ENCODE data around the gene ADAMTS12.

ADAMTS12 gene

GRCh38 chr5:33850100-33850594 lies 41.6 kb downstream of the ADAMTS12 start:
- no peak overlapping the region for H3K27ac Mint-ChIP-seq
- H3K4me1 Mint-ChIP-seq (ENCODE audit: low read depth): no peaks in the 10 kb centered on the region
- H3K36me3 Mint-ChIP-seq (ENCODE audit: low read depth): no peaks in the 10 kb centered on the region
- intact Hi-C loops (cut with micrococcal nuclease): no loop called here
- no peaks in the 10 kb centered on the region for H3K27me3 Mint-ChIP-seq
- no peaks in the 10 kb centered on the region for H3K9me3 Mint-ChIP-seq
- no peak overlapping the region for H3K4me3 Mint-ChIP-seq

- Mint-ChIP-seq H3K27me3 (no peaks in the 10 kb centered on the region), H3K4me3 (no peak overlapping the region), H3K9me3 (peaks cover 9% of the 10 kb centered on the region), H3K36me3 (ENCODE audit: low read depth) (no peaks in the 10 kb centered on the region), H3K4me1 (ENCODE audit: low read depth) (no peaks in the 10 kb centered on the region), H3K27ac (no peak overlapping the region)
- intact Hi-C loops (cut with micrococcal nuclease): no loop called here
These were observed 43.2 kb downstream of the ADAMTS12 start for GRCh38 chr5:33848554-33848953.

DNA sequence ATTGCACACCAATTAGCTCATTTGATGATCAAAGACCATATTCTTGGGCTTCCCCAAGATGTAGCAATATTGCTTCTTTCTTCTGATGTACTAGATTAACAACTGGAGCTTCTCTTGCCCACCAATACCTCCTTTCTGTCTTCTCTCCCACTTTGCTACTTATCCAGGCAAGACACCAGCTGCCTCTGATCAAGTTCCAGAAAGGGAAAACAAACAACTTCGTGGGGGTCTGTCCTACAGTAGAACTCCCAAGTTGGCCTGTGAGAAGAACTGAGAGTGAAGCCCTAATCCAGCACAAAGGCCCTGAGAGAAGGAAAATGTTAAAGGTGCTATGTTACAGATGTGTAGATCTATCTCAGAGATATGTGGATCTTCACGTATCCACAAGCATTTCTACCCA lies 44.9 kb downstream of the ADAMTS12 start:
- H3K36me3 Mint-ChIP-seq (ENCODE audit: low read depth): no peaks in the 10 kb centered on the region
- H3K4me1 Mint-ChIP-seq (ENCODE audit: low read depth): no peaks in the 10 kb centered on the region
- H3K9me3 Mint-ChIP-seq: peaks cover 17% of the 10 kb centered on the region
- H3K4me3 Mint-ChIP-seq: no peak overlapping the region
- no peak overlapping the region for H3K27ac Mint-ChIP-seq
- intact Hi-C loops (cut with micrococcal nuclease): no loop called here
- no peaks in the 10 kb centered on the region for H3K27me3 Mint-ChIP-seq

DNA sequence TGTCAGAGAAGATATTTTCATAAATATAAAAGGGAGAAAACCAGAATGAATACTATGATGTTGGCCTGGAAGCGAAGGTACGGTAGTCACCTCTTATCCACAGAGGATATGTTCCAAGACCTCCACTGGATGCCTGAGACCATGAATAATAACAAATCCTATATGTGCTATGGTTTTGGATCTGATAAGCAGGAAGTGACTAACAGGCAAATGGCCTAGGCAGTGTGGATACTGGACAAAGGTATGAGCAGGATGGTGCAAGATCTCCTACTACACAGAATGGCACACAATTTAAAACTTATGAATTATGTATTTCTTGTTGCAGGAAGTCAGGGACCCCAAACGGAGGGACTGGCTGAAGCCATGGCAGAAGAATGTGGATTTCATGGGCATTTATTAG lies 48.2 kb downstream of the ADAMTS12 start:
- intact Hi-C loops (cut with micrococcal nuclease): no loop called here
- Mint-ChIP-seq H3K27ac (no peak overlapping the region), H3K4me1 (ENCODE audit: low read depth) (no peaks in the 10 kb centered on the region), H3K27me3 (no peaks in the 10 kb centered on the region), H3K36me3 (ENCODE audit: low read depth) (no peaks in the 10 kb centered on the region), H3K9me3 (peaks cover 17% of the 10 kb centered on the region), H3K4me3 (no peak overlapping the region)

DNA sequence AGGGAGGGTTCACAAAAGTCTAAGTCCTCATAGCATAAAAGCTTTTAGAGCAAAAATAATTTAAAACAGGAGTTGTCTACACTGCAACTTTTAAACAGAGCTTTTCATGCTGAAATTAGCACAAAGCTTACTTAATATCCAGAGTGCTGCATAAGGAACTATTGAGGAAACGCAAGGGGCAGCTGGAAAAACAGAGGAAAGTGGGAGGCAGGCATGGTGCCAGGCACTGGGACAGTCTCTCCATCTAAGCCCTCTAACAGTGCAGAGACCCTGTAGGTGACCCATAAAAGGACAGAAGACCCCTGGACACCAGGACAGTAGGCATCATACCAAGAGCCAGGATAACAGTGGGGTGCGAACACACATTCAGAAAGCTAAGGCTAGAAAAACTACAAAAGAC lies 49.3 kb downstream of the ADAMTS12 start:
- intact Hi-C loops (cut with micrococcal nuclease): no loop called here
- Mint-ChIP-seq H3K4me1 (ENCODE audit: low read depth) (no peaks in the 10 kb centered on the region), H3K36me3 (ENCODE audit: low read depth) (no peaks in the 10 kb centered on the region)

DNA sequence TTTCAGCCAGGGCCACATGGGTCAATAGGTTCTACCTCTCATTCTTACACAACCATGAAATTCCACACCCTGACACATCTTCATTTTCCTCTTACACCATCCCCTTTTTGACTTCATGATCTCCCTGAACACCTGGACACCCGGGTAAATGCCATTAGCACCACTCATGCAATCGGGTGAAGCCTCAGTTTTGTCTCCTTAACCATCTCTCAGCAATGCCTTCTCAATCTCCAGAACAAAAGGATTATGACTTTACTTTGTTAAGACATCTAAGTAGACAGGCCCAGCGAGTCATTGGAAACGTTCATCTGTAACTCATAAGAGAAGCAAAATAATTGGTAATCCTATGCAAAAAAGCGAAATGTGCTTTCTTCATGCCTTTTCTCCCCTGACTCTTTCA lies 49.9 kb downstream of the ADAMTS12 start:
- no peak overlapping the region for H3K27ac Mint-ChIP-seq
- H3K4me3 Mint-ChIP-seq: no peak overlapping the region
- H3K9me3 Mint-ChIP-seq: peaks cover 17% of the 10 kb centered on the region
- no peaks in the 10 kb centered on the region for H3K4me1 Mint-ChIP-seq (ENCODE audit: low read depth)
- H3K36me3 Mint-ChIP-seq (ENCODE audit: low read depth): no peaks in the 10 kb centered on the region
- H3K27me3 Mint-ChIP-seq: no peaks in the 10 kb centered on the region
- intact Hi-C loops (cut with micrococcal nuclease): no loop called here

More for the DNA sequence above, 49.3 kb downstream of the ADAMTS12 start:
- Mint-ChIP-seq H3K4me3 (no peak overlapping the region), H3K27me3 (no peaks in the 10 kb centered on the region), H3K27ac (no peak overlapping the region), H3K9me3 (peaks cover 17% of the 10 kb centered on the region)

GRCh38 chr5:33840927-33841547 lies 50.8 kb downstream of the ADAMTS12 start:
- H3K27ac Mint-ChIP-seq: no peak overlapping the region
- no peaks in the 10 kb centered on the region for H3K36me3 Mint-ChIP-seq (ENCODE audit: low read depth)
- no peaks in the 10 kb centered on the region for H3K4me1 Mint-ChIP-seq (ENCODE audit: low read depth)
- H3K27me3 Mint-ChIP-seq: no peaks in the 10 kb centered on the region
- H3K9me3 Mint-ChIP-seq: peaks cover 17% of the 10 kb centered on the region
- no peak overlapping the region for H3K4me3 Mint-ChIP-seq
- intact Hi-C loops (cut with micrococcal nuclease): no loop called here

DNA sequence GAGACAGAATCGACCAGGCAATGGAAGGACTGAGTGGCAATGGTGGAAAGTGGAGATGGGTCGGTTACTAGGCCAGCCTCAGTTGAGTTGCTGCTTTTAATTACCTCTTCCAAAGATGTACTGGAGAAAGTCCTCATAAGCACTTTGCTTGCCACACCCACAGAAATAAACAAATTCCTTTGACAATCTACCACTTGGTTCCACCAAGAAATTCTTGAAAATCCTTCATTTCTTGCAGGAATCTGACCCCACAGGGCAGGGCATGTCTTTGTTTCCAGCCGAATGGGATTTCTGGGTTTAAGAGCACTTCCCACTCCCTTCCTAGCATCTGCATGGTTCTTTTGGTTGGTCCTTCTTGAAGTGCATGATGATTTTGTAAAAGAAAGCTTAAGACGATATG lies 54.5 kb downstream of the ADAMTS12 start:
- intact Hi-C loops (cut with micrococcal nuclease): no loop called here
- H3K4me3 Mint-ChIP-seq: no peak overlapping the region
- no peaks in the 10 kb centered on the region for H3K27me3 Mint-ChIP-seq
- no peaks in the 10 kb centered on the region for H3K9me3 Mint-ChIP-seq
- no peaks in the 10 kb centered on the region for H3K36me3 Mint-ChIP-seq (ENCODE audit: low read depth)
- H3K4me1 Mint-ChIP-seq (ENCODE audit: low read depth): no peaks in the 10 kb centered on the region
- H3K27ac Mint-ChIP-seq: no peak overlapping the region

- Mint-ChIP-seq H3K27ac (no peak overlapping the region), H3K9me3 (no peaks in the 10 kb centered on the region), H3K27me3 (no peaks in the 10 kb centered on the region), H3K4me3 (no peak overlapping the region), H3K4me1 (ENCODE audit: low read depth) (no peaks in the 10 kb centered on the region), H3K36me3 (ENCODE audit: low read depth) (no peaks in the 10 kb centered on the region)
- intact Hi-C loops (cut with micrococcal nuclease): no loop called here
These were observed 57.5 kb downstream of the ADAMTS12 start for GRCh38 chr5:33834334-33834733.

- H3K9me3 Mint-ChIP-seq: no peaks in the 10 kb centered on the region
- H3K4me1 Mint-ChIP-seq (ENCODE audit: low read depth): no peaks in the 10 kb centered on the region
- intact Hi-C loops (cut with micrococcal nuclease): no loop called here
- H3K27ac Mint-ChIP-seq: no peak overlapping the region
- no peaks in the 10 kb centered on the region for H3K36me3 Mint-ChIP-seq (ENCODE audit: low read depth)
- no peak overlapping the region for H3K4me3 Mint-ChIP-seq
- H3K27me3 Mint-ChIP-seq: no peaks in the 10 kb centered on the region
These were observed 58.6 kb downstream of the ADAMTS12 start for GRCh38 chr5:33833237-33833575.

DNA sequence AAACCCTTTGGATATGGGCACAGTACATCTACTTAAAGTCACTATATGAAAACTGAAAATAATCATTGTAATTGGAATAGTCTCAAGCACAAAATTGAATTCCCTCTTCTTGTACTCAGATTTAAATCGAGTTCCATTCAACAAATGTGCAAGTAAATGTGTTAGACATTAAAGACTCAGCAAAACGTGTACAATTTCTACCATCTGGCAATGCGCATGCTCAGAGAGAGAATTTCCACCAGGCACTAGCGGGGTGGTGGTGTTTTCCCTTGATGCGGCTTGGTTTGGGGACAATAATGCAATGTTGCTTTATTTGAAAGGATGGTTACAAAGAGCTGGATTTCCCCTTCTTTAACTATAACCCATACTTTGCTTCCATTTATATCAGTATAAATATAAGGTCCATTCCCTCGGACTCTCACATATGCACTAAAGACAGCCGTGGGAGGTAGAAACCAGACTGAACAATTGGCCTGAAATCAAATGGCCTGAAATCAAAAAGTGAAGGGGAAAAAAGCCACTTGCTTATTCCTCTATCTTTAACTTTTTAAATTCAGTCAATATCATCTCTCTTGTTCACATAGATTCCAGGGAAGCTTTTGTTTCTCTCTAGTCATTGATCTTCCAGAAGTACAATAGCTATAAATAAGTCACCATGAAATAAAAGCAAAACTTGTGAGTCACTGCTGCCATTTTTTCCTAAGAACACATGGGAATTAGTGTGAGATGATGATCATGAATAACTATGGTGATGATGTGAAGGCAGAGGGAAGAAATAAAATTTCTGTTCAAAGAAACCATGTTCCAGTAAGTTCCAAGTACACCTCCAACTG lies 59.2 kb downstream of the ADAMTS12 start:
- Mint-ChIP-seq H3K9me3 (no peaks in the 10 kb centered on the region), H3K27me3 (no peaks in the 10 kb centered on the region), H3K36me3 (ENCODE audit: low read depth) (no peaks in the 10 kb centered on the region), H3K4me3 (no peak overlapping the region), H3K27ac (no peak overlapping the region), H3K4me1 (ENCODE audit: low read depth) (no peaks in the 10 kb centered on the region)
- intact Hi-C loops (cut with micrococcal nuclease): no loop called here

DNA sequence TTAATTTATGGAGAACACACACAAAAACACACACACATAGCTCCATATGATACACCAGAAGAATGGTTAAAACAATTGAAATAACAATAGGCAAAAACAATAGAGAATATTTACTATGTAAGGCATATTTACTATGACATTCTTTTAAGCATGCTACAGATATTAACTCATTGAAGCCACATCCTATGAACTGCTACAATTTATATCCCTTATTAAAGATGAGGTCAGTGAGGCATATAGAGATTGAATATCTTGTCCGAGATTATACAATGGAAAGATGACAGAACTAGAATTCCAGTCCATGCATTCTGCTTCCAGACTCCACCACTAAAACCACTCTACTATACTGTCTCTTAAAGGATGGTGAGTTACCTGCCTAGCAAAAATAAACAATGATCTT lies 60.7 kb downstream of the ADAMTS12 start:
- intact Hi-C loops (cut with micrococcal nuclease): no loop called here
- H3K27ac Mint-ChIP-seq: no peak overlapping the region
- H3K27me3 Mint-ChIP-seq: no peaks in the 10 kb centered on the region
- H3K36me3 Mint-ChIP-seq (ENCODE audit: low read depth): no peaks in the 10 kb centered on the region
- no peak overlapping the region for H3K4me3 Mint-ChIP-seq
- H3K4me1 Mint-ChIP-seq (ENCODE audit: low read depth): no peaks in the 10 kb centered on the region
- H3K9me3 Mint-ChIP-seq: no peaks in the 10 kb centered on the region

DNA sequence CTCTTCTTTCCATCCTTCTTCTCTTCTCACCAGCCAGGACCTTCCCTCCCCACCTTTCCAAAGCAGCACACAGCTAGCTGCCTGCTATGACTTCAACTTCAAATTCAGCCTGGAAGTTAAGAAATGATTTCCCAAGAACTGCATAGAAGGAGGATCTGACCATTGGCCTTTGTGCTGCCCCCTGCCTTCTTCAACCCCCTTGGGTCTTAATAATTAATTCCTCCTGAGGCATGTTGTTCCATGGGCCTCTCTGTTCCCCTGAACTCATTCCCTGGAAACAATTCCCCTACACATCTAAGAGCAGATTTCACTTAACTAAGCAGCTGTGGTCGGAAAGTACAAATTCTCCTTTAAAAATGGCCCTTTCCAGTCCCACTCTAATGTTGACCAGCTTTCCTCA lies 62.4 kb downstream of the ADAMTS12 start:
- Mint-ChIP-seq H3K36me3 (ENCODE audit: low read depth) (no peaks in the 10 kb centered on the region), H3K4me1 (ENCODE audit: low read depth) (no peaks in the 10 kb centered on the region), H3K4me3 (no peak overlapping the region), H3K9me3 (no peaks in the 10 kb centered on the region), H3K27ac (no peak overlapping the region), H3K27me3 (no peaks in the 10 kb centered on the region)
- intact Hi-C loops (cut with micrococcal nuclease): no loop called here

GRCh38 chr5:33828626-33829308 lies 63.0 kb downstream of the ADAMTS12 start:
- H3K9me3 Mint-ChIP-seq: no peaks in the 10 kb centered on the region

More at GRCh38 chr5:33828626-33829308, 63.0 kb downstream of the ADAMTS12 start:
- intact Hi-C loops (cut with micrococcal nuclease): no loop called here
- H3K4me1 Mint-ChIP-seq (ENCODE audit: low read depth): no peaks in the 10 kb centered on the region
- no peak overlapping the region for H3K4me3 Mint-ChIP-seq
- H3K27ac Mint-ChIP-seq: no peak overlapping the region
- H3K36me3 Mint-ChIP-seq (ENCODE audit: low read depth): no peaks in the 10 kb centered on the region
- no peaks in the 10 kb centered on the region for H3K27me3 Mint-ChIP-seq

Data from dendritic cell treated with granulocyte-macrophage colony-stimulating factor and Interleukin-4, amounts not matched to agents 40 ng/mL and 50 ng/mL, for 4 days (primary cell).